GM10248 (cell line): ENCODE measurements around the gene PUS1.
"Not testable (repeated sequence)": the region's sequence is repeated elsewhere in the genome, so short reads cannot be mapped to it uniquely, and the experiment has no call there.

ENCODE experiments used
- CTCF ChIA-PET: fragments of 300-600 bp; sonication (Branson Sonifier 250); formaldehyde crosslinking; extraction: SDS; loops from one replicate; lab custom pipeline; 2021; ENCODE audit warnings: antibody characterized with exemption; lab: Yijun Ruan, JAX
- POLR2A ChIA-PET: fragments of 350-650 bp; sonication (Branson Sonifier 250); formaldehyde crosslinking; extraction: SDS; loops from one replicate; lab custom pipeline; 2020; ENCODE audit warnings: antibody characterized with exemption; lab: Yijun Ruan, JAX
- DNase-seq: peaks from one replicate; pipeline ENCODE4 v3.0.0; 2012; ENCODE audit errors: extremely low spot score
- TF ChIP-seq, protein P1 (sequence below): IDR thresholded peaks from 2 replicates; pipeline ENCODE4 v1.5.1; 2012; ENCODE audit warnings: mild to moderate bottlenecking, low read depth; ENCODE audit errors: extremely low read depth, missing control alignments, control extremely low read depth

PUS1 gene

GRCh38 chr12:131959641-131960589, 30.8 kb downstream of the PUS1 start:
- POLR2A ChIA-PET = interaction anchor here (1.5 kb wide), 1 partner anchor 10 kb away, joined by 4 read pairs; the partner anchor contains the start of gene EP400
- CTCF ChIA-PET = no interaction called here
- DNase-seq = no peak
- TF ChIP-seq, protein P1, sequence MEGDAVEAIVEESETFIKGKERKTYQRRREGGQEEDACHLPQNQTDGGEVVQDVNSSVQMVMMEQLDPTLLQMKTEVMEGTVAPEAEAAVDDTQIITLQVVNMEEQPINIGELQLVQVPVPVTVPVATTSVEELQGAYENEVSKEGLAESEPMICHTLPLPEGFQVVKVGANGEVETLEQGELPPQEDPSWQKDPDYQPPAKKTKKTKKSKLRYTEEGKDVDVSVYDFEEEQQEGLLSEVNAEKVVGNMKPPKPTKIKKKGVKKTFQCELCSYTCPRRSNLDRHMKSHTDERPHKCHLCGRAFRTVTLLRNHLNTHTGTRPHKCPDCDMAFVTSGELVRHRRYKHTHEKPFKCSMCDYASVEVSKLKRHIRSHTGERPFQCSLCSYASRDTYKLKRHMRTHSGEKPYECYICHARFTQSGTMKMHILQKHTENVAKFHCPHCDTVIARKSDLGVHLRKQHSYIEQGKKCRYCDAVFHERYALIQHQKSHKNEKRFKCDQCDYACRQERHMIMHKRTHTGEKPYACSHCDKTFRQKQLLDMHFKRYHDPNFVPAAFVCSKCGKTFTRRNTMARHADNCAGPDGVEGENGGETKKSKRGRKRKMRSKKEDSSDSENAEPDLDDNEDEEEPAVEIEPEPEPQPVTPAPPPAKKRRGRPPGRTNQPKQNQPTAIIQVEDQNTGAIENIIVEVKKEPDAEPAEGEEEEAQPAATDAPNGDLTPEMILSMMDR = no peak

GRCh38 chr12:131960590-131961325, 31.7 kb downstream of the PUS1 start:
- POLR2A ChIA-PET, DNase-seq, CTCF ChIA-PET: not testable (repeated sequence)

DNA sequence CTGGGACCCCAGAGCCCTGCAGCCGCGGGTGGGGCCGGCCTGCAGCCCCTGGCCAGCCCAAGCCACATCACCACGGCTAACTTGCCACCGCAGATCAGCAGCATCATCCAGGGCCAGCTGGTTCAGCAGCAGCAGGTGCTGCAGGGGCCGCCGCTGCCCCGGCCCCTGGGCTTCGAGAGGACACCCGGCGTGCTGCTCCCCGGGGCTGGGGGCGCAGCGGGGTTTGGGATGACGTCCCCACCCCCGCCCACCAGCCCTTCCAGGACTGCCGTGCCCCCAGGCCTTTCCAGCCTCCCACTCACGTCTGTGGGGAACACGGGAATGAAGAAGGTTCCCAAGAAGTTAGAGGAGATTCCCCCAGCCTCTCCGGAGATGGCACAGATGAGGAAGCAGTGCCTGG, 32.3 kb downstream of the PUS1 start:
- DNase-seq, POLR2A ChIA-PET, CTCF ChIA-PET: not testable (repeated sequence)

DNA sequence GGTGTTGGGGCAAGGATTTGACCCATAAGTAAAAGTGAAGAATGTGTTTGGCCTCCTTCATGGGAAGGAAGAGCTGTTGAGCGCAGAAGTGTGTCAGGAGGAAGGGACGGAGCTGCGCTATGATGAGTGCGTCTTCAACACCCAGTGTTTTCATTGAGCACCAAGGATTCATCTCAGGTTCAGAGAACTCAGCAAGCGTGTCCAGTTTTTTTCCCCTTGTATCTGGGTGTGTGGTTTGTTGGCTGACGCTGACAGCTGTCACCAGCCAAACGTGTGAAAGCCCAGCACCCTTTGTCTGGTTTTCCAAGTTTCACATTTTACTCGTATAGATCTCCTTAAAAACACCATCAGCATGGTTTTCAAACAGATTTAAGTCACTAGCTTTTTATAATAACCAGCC, 33.0 kb downstream of the PUS1 start:
- ChIA-PET POLR2A (no interaction called here), CTCF (interaction anchor here (1.3 kb wide), 1 partner anchor 9 kb away, joined by 3 read pairs; no protein-coding TSS in a partner anchor)
- TF ChIP-seq, protein P1 = no peak
- no peak for DNase-seq

DNA sequence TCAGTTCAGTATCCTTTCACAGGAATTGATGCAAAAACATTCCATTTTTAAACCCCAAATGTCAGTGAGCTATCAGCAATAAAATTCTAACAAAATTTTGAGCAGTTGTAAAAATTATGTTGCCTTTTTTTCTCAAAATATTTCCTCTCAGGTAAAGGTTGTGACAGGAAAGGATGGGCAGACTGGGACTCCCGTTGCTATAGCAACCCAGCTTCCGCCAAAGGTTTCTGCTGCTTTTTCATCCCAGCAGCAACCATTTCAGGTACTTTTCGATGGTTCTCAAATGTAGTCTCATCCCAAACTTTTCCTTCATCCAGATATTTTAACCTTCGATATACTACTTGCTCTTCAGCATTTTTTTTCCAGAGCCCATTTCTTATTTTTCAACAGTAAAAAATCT, 34.3 kb downstream of the PUS1 start:
- ChIA-PET CTCF (interaction anchor here (1.8 kb wide), 1 partner anchor 9 kb away, joined by 5 read pairs; no protein-coding TSS in a partner anchor), POLR2A (no interaction called here)

DNA sequence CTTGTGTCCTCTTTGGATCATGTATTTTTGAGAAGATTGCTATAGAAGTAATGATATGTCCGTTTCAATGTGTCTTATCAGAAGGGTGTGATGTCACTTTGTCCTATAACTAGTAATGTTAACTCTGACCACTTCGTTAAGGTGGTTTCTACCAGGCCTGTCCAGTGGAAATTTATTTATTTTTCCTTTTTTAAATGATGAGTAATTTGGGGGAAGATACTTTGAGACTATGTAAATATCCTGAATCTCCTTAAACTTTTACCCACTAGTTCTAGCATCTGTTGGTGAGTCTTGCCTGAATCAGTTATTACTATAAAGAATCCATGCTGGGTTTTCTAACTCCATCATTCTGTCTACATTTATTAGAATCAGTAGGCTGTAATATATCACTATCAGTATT, 36.0 kb downstream of the PUS1 start:
- no peak for DNase-seq
- CTCF ChIA-PET = no interaction called here
- TF ChIP-seq, protein P1 = no peak
- POLR2A ChIA-PET = no interaction called here

More for the DNA sequence above, 34.3 kb downstream of the PUS1 start:
- TF ChIP-seq, protein P1 = no peak
- no peak for DNase-seq

DNA sequence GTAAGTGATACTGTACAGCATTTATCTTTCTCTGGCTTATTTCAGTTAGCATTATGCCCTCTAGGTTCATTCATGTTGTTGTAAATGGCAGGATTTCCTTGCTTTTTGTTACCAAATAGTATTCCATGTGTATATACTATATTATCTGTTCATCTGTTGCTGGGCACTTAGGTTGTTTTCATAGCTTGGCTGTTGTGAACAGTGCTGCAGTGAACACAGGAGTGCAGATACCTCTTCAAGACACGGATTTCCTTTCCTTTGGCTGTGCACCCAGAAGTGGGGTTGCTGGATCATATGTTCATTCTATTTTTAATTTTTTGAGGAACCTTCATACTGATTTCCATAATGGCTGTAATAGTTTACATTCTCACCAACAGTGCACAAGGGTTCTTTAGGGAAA, 42.1 kb downstream of the PUS1 start:
- no peak for DNase-seq
- POLR2A ChIA-PET = no interaction called here
- CTCF ChIA-PET = interaction anchor here (1.1 kb wide), 1 partner anchor 17 kb away, joined by 3 read pairs; no protein-coding TSS in a partner anchor
- TF ChIP-seq, protein P1 = no peak
